Stimulated activated naive CD8-positive, alpha-beta T cell treated with anti-CD3 and anti-CD28 coated beads, Interleukin-15, Interleukin-2, amounts not matched to agents 100 U/mL and 50 U/mL, for 24 hours (primary cell): ENCODE results near the gene ACOXL.
"Not testable (repeated sequence)": the region's sequence is repeated elsewhere in the genome, so short reads cannot be mapped to it uniquely, and the experiment has no call there.

Experiments used
- ATAC-seq: fragments of 150-1000 bp; cut with Tn5 transposase; one replicate; pipeline ENCODE4 v1.10.0; 2021
- DNase-seq: peaks from one replicate; pipeline ENCODE4 v3.0.0; 2021

The ACOXL gene

DNA sequence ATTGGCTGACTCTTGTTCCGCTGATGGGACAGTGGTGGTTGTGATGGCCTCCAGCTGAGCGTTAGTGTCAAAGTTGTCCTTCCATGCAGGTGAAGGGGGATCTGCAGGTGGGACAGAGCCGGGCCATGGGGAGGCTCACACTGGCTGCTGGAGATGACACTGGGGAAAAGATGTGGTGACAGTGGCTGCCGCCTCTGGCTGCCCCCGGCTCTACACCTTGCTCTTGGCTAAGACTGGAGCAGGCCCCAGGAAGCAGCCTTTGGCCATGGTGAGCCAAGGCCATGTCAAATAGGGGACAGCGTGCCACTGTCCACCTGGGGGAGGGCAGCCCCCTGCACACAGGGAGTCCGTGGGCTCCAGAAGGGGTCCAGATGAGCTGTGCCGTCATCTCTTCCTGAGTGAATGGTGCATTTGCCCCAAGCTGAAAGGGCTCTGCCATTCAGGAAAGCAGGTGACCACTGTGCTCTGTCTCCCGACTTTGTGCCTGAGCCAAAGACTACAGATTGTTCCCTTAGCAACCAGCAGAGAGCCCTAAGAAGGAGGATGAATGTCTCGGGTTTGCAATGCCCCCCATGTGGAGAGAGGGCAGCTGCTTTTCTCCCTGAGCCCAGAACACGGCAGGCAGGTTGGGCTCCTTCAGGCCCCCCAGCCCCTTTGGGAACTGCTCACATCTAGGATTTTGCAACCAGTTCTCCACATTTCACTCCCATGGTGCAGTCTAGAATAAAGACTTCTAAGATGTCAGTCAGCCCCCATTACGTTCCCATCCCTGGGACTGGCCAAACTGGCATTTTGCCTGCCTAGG lies 309.2 kb downstream of the ACOXL start:
- ATAC-seq (no peak), DNase-seq (no peak)

DNA sequence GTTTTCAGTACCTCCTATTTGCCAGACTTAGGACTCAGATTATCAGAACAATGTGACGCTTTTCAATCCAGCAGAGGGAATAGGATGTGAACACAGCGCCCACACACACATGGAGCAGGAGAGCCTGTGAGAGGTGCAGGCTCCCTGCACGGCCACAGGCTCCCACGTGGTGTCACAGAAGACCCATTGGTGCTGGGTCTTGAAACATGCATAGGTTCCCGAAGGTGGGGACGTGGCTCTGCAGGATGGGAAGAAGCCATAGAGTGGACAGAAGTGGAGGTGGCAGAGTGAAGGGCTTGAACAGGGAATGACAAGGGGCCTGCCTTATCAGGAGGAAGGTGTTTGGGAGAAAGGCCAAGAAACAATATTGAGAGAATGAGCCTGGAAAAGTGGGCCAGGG lies 309.9 kb downstream of the ACOXL start:
- no peak for ATAC-seq
- DNase-seq = no peak

DNA sequence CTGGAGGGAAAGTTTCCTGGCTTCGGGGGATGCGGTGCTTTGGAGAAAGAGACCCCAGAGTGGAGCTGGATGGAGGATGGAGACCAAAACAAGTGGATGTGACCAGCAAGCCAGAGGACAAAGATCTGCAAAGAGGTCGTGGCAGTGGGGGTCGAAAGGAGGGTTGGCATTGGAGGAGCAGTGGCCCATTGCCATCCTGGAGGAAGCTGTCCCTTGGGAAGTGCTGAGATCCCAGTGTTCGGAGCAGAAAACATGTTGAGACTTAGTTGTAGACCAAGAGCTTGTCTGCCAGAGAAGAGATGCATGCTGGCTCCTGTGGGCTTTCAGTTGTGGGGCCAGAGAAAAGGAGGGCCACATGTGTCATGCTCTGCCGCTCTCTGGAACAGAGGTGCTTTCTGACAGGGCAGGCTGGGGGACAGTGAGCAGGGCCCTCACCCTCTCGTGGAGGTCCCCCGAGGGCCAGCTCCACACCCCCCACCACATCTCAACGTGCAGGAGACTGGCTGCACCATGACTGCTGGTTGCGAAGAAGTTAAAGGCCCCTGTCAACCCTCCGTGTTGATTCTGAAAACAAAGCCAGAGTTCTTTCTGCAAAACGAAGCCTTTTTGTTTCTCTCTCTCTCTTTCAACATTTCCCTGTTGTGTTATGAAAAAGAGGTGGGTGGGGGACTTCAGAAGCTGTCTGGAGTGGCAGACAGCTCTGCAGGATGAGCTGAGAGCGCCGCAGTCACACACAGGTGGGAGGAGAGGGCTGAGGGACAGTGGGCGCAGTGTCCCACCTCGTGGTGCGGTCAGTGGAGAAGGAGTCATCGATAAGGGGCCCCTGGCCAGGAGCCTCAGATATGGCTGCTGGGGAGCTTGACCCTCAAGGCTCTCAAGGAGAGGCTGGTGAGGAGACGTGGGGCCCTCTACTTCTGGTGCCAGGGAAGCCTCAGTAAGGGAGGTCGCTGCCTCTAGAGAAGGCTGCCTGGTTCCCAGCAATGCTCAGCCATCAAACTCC lies 310.7 kb downstream of the ACOXL start:
- ATAC-seq (peak; percentile 72), DNase-seq (peak; percentile 49)

DNA sequence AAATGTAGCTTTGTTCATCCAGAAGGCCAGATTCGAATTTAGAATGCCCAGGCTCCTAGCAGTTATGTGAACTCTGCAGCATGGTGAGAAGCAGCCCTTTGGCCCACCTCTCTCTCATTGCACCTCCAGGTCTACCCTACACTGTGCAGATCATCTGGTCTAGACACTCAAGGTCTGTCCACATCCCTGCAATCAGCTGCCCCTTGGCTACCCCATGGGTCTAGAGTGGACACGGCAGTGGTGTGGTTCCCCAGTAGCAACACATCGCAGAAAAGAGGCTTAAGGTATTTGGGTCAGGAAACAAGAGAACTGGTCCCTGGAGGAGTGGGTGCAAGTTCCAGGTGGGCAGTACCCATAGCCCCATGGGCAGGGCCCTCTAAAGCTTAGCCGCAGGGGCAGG lies 311.7 kb downstream of the ACOXL start:
- no peak for ATAC-seq

DNA sequence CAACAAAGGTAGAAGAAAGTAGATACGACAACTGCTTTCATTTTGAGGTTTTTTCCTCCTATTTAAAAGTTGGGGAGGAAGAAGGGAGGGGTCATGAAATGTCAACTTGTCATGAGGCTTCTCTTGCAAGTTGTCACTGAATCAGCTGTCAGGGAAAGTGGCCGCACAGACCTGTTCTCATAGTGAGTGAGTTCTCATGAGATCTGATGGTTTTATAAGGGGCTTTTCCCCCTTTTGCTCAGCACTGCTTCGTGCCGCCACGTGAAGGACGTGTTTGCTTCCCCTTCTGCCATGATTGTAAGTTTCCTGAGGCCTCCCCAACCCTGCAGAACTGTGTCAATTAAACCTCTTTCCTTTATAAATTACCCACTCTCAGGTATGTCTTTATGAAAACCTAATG lies 312.9 kb downstream of the ACOXL start:
- DNase-seq = not testable (repeated sequence)
- ATAC-seq = peak; percentile 28

More for the DNA sequence above, 311.7 kb downstream of the ACOXL start:
- no peak for DNase-seq

DNA sequence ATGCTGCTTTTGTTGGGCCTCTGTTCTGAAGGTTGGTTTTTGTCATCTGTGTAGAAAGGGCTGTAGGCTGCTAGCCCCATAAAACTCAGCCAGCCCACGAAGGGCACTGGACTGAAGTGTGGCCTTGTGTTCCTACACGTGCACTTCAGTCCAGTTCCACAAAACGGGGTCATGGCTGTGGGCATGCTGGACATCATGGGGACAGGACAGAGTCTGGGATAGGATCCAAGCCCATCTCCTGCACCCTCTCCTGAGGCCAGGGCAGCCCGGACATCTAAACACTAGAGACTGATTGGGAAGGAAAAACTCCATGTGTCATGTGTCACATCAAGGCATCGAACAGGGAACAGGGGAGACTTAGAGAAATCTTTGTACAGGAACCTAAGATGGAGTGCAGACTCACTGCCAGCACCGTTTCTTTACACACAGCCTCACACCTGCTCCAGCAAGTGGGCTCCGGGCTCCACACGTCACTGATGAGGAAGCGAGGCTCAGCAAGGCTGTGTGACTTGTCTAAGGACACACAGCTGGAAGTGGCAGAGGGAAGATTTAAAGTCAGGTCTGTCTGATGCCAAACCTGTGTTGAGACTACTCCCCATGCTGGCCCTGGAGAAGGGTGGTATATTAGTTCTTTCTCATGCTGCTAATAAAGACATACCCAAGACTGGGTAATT lies 313.5 kb downstream of the ACOXL start:
- ATAC-seq (no peak), DNase-seq (no peak)

DNA sequence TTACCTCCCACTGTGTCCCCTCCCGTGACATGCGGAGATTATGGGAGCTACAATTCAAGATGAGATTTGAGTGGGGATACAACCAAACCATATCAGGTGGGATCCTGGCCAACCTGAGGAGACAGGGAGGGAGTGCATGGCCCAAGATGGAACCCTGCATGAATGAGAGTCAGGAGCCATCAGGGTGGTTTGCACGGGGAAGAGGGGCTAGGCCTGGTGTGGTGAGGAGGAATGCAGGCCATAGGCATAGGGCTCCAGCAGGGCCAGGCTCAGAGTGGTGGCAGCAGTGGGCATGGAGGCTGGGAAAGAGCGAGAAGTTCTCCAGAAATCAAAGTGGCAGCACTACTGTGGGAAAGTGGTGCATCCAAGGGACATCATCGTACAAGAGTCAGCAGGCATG lies 314.3 kb downstream of the ACOXL start:
- no peak for ATAC-seq
- no peak for DNase-seq

DNA sequence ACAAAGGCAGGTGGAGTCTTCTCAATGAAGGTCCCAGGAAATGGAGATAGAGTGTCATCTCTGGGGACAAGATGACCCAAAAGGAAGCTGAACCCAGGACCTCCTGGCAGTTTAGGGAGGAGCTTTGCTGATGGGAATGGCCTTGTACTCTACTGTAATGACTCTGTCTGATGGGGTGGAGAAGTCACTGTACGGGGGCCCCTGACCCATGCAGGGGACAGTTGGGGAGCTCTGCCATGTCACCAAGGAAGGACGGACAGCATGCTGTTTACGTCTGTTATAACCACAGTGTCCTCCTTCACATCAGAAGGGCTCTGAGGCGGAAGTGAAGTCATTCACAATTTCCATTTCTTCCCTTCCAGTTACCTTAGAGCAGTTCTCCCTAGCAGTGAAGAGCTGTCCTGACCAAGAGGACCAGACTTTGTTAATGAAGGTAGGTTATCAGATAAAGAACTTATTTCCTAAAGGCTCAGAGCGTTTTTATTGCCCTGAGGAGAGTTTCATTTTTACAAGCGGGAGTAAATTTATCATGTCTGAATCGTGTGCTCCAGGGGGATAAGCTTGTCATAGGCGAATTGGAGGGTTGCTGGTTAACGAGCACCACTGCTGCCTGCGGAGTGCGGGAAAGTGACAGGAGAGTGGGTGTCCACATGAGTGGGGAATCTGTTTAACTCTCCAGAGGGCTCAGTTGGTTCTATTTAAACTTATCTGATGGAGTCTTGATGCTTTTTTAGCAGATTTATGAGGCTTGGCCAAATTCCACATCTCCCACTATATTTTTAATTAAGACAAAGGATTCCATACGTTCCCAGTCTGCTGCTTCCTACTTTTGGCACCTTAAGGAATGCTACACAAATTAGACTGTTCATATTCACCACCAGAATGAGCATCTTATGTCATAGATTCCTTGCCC lies 316.7 kb downstream of the ACOXL start:
- ATAC-seq (no peak), DNase-seq (no peak)

DNA sequence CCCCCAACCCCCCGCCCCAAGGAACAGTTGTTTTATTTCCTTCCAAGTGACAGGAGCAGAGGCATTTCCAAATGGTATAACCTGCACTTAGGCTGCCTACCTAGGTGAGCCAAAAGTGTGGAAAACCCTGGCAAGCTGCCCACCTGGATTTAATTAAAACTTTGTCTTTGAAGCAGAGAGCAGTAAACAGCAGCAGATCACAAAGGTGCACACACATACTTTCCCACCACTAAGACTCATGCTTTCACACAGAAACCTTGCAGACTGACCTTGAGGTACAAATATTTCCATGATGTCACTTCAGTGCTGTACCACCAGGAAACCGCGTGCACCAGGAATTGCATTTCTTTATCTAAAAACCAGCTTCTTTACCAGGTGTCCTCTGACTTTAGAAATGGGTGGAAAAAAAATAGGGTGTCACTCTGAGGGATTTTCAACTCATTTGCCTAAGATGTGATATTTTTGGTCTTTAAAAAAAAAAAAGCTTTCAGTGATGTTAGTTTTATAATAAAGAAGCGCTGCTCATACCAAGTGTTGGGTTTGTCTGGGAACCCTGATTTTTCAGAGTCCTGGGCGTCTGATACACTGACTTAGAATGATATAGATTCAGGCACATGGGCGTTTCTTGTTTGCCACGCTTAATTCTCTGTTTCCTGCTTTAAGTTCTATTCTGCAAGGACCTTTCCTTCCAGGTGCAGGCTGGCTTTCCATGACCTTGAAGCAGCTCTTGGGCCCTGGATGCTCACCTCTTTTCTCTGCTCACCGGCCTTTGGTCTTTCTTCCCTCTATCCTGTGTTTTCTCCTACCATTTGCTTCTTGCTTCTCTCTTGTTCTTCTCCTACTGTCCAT lies 317.6 kb downstream of the ACOXL start:
- DNase-seq = peak; percentile 43
- ATAC-seq = peak; percentile 72

DNA sequence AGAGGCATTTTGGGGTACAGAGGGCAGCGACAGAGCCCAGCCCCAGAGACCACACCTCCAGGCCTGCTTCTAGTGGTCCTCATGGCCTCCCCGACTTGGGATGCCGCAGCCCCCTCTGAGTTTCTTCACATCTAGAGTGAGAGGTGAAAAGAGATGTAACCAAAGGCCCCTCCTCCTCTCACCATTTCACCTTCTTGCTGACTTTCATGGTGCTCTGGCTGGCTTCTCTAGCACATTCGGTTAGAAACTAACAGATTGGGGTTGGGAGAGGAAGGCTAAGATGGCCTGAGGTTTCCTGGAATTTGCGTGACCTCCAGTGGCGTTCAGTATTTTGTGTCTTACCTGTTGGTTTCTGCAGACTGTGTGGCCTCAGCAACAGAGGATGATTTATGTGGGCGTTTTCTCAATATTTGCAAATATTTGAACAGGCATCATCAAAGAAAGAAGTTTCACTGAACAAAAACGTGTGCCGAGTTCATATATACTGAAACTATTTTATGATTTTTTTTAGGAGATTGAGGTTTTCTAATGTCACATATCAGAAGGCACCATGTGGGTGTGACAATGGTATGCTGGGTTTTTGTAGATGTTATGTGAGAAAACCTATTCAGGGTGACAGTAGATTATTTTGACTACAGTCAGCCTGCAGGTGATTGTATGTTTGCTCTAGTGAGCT lies 318.5 kb downstream of the ACOXL start:
- peak; percentile 14 for ATAC-seq
- no peak for DNase-seq

DNA sequence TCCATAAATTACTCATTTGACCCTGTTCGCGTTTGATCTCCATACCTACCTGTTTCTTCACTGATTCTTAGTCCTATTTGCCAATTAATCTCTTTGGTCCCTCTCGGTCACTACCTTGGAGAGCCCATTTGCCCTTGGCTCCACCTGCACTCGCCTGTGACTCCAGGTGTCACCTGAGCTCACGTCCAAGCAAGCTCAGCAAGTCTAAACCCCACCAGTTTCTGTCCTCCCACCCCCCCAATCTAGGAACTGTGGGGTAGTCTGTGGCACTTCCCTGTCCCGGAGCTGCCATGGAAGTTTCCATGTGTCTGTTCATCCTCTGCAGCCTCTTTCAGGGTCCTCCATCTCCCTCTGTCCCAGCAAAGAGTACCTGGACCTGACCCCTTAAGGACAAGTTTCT lies 320.2 kb downstream of the ACOXL start:
- ATAC-seq = no peak
- no peak for DNase-seq

DNA sequence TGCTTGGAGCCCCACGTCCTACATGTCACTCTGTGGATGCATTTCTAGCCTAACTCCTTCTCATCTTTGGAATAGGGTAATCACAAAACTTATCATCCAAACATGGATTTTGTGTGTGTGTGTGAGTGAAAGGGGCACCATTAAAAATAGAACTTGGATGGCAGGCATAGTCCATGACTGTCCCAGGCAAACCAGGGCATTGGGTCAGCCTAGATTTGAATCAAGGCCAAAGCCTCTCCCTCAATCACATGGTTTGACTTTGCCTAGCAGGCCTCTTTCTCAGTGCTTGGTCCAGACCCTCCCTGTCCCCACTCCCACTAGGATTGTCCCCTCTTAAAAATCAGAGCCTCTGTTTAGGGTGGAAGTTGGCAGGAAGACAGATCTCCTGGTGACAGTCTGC lies 320.9 kb downstream of the ACOXL start:
- ATAC-seq (no peak), DNase-seq (no peak)

DNA sequence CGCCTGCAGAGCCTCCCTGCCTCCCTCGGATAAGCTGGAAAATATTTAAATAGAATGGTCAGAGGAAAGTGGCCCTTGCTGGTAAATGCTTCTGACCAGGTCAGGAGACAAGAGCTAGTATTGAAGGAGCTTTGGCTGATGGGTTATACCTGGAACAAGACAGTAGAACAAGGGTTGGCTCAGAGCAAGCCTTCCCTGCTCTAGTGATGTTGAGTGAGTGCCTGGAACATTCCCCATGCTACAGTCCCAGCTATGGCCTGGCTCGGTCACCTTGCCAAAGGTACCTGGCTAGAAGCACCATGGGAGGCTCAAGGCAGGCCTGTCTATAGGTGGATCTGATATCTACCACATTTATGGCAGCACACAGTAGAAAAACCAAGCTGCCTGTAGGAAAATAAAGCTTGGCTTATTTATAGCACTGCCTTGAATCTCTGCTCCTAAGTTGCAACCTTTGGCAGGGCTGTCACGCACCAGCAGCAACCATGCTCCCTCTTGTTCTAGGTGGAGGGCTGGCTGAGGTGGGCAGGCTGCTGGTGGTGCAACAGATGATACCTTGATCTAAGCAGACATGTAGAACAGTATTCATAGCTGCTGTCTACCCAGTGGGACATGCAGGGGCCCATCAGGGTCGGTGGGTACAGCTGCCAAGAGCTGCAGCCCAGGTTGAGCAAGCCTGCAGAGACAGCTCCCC lies 321.6 kb downstream of the ACOXL start:
- DNase-seq (no peak), ATAC-seq (no peak)

DNA sequence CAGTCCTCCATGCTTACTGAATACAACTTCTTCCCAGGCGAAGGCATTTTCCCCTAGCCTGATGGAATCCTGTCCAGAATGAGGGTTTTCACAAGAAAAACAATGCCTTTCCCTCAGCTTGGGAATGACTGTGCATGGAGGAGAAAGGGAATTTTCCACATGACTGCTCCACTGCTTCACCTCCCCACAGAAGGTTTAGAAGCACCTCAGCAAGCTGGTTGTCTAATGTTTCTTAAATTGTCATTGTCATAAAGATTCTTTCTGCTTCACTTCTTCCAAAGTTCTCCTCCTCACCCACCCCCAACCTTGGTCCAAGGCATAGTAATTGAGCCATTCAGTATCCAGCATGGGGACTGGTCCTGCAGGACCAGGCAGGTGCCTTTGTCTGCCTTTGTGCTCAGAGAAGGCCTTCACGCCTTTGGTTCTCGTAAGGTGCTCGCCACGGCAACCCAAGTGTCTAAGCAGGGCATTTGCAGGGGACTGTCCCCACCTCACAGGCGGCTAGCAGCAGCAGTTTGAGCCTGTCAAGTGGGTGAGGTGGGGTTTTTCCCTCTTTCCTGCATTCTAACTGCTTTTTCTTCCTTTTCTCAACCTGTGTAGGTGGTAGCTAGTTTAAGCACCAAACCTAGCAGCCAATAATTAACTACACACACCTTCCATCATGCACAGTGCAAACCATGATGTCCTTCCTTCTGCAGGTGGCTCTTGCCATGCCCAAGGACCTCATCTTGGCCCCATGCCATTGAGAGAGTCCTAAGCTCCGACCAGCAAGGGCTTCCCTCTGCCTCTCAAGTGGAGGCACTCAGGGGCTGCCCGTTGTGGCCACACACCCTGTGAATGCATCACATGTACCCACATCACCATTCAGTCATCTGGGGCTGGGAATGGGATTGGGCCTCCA lies 322.7 kb downstream of the ACOXL start:
- ATAC-seq (peak; percentile 92), DNase-seq (peak; percentile 76)

DNA sequence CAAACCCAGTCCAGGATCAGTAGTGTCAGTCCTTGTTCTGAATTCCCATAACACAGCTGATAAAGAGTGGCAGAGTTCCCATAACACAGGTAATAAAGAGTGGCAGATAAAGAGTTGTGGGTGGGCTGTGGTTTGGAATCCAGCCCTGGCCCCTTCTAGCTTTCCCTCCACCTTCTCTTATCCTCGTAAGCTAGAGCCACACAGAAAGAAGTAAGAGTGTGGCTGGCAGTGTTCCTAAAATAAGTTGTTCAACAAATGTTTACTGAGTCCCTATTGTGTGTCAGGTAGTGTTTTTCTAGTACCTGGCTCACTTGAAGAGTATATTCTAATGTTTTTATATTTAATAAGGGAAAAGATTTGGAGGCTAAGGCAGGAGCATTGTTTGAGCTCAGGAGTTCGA lies 323.4 kb downstream of the ACOXL start:
- no peak for ATAC-seq
- no peak for DNase-seq

DNA sequence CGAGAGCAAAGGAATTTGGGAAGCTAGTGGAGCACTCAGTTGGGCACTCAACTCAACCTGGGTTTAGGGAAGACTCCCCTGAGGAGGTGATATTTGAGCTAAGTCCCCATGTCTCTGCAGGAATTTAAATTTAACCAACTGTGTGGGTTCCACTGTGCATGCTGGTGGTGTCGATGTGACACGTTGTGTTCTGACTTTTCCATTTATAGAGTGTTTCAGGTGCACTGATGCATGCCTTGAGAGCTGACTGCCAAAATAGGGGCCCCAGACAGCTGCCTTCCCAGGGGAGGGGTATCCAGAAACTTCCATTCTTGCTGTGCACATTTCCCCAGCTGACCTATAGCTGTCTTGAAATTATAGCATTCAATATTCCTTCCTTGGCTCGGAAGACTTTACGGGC lies 324.7 kb downstream of the ACOXL start:
- no peak for ATAC-seq
- DNase-seq = no peak

DNA sequence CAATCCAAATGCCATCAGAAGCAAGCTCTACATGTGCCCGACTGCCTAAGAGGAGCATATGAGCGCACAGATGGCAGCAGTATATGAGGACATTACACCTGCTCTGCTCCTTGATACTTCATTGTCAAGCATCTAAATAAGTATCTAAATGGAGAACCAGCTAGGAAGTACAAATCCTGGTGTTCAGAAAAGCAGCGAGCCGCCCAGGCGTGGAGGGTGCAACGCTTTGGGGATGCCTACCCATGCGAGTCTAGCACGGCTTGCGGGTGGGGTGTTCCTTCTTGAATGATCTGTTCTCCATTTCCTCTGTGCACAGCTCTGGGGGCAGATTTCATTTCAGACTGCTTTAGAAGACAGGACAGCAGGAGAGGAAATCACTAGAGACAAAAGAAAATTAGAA lies 325.3 kb downstream of the ACOXL start:
- no peak for DNase-seq
- ATAC-seq = no peak

DNA sequence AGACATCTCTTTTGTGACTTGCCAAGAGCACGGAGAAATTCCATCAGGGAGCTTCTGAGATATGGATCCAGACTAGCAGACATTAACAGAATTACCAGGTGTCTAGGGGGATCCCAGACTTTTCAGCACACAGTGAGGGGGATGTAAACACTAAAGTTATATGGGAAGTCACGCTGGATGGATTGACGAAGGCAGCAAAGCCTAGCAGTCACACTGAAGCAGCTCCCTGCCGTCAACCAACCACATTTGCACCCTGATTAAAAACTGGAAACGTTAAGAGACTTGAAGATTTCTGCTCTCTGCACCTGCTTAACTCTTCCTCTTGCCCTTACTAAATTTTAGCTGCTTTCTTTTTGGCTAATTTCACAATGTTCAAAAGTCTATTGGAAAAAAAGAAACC lies 325.9 kb downstream of the ACOXL start:
- ATAC-seq = no peak
- no peak for DNase-seq
